GM23338 (cell line): ENCODE measurements around the gene AKTIP. TPM values are rescaled to one million over a fixed set of nuclear protein-coding genes. Genes with fewer than 3 reads are reported as not detected.

Experiments
- polyA plus RNA-seq: library from polyadenylated mRNA; unstranded; fragments of >200 nt; fragmentation: Nextera tagmentation; extraction: Ambion mirVana; gene quantifications from 2 replicates; pipeline ENCODE4 v1.2.1, GENCODE V29; 2016
- small RNA-seq: library from RNA; depleted of rRNA; stranded (forward); fragments of <200 nt; gene quantifications from one replicate; pipeline ENCODE3, GENCODE V24; 2014; ENCODE audit warnings: low replicate concordance
- total RNA-seq: library from RNA; depleted of rRNA; stranded (reverse); fragments of >200 nt; shearing (Covaris generic); gene quantifications from 2 replicates; pipeline ENCODE4 v1.2.3, GENCODE V29; 2014; rRNA removed

Gene AKTIP
- total and polyA plus RNA-seq, 2 experiments from 2014 or later = 17.3 to 21.6 TPM

Small RNAs within 50 kb of the gene (small RNA-seq; reads per million reads assigned to genes)
- not detected for gene RNU6-1153P

Other genes with a start within 250 kb of the AKTIP start
- 34.1 and 43.3 TPM in 2 replicates for gene RBL2, start 68.7 kb downstream of the AKTIP start, total RNA-seq
- 9.8 and 15.4 TPM in 2 replicates for gene RBL2, start 68.7 kb downstream of the AKTIP start, polyA plus RNA-seq
- gene RPGRIP1L, start 200.7 kb upstream of the AKTIP start, total RNA-seq = 10.3 and 11.4 TPM in 2 replicates
- 19.9 and 21.3 TPM in 2 replicates for gene RPGRIP1L, start 200.7 kb upstream of the AKTIP start, polyA plus RNA-seq
- gene FTO, start 200.9 kb upstream of the AKTIP start, total RNA-seq = 69.6 and 74.3 TPM in 2 replicates
- 13.1 and 17.7 TPM in 2 replicates for gene FTO, start 200.9 kb upstream of the AKTIP start, polyA plus RNA-seq